AG09319 (cell line): ENCODE measurements around the gene TCF7L2.

ENCODE experiments used
- DNase-seq: peaks from one replicate; pipeline ENCODE4 v3.0.0-alpha.2; 2010; ENCODE audit warnings: low read depth; ENCODE audit errors: extremely low read depth
- TF ChIP-seq, protein P1 (sequence below): IDR thresholded peaks from 2 replicates; pipeline ENCODE4 v1.5.1; 2011; ENCODE audit warnings: low read depth, mild to moderate bottlenecking, inconsistent platforms, low read length, moderate library complexity

Gene TCF7L2

DNA sequence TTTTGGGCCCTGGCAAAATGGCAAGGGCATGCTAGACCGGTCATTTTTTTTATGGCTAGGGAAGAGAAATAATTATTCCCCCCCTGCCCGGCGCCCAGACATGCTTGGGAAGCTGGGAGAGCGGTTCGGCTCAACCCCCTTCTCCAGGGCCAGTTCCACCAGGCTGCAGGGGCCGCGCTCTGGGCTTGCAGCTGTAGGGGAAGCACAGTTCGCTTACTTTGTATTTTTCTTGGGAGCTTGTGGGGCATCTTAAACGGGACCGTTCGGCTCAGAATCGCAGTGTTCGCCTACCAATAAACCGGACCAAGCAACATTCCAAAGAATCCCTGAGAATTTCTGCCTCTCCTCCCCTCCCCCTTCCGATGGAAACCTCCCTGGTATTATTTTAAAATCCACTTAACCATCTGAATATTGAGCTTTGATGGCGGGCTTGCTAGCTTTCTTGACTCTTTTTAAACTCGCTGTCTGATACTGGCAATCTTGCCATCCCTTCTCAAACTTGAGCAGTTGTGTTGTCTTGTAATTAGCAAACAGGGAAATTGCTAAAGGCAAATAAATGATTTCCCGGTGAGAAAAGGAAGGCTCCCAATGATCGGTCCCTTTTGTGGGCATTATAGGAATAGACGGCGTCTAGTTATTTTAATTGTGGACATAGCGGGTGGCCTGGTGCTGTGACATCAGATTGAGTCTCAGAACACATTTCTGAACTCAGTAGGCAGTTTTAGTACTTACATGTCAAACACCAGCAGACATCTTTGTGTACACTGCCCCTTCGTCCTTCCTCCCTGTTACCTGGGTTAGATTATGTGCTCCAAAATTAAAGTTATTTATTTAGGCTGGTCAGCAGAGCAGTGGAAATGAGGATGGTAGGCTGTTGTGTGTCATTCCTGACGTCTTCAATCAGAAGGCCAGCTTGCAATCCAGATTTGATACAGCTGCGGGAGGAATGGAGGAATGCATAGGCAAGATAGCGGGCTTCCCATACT, 3.4 kb downstream of the TCF7L2 start:
- no peak for DNase-seq
- TF ChIP-seq, protein P1, sequence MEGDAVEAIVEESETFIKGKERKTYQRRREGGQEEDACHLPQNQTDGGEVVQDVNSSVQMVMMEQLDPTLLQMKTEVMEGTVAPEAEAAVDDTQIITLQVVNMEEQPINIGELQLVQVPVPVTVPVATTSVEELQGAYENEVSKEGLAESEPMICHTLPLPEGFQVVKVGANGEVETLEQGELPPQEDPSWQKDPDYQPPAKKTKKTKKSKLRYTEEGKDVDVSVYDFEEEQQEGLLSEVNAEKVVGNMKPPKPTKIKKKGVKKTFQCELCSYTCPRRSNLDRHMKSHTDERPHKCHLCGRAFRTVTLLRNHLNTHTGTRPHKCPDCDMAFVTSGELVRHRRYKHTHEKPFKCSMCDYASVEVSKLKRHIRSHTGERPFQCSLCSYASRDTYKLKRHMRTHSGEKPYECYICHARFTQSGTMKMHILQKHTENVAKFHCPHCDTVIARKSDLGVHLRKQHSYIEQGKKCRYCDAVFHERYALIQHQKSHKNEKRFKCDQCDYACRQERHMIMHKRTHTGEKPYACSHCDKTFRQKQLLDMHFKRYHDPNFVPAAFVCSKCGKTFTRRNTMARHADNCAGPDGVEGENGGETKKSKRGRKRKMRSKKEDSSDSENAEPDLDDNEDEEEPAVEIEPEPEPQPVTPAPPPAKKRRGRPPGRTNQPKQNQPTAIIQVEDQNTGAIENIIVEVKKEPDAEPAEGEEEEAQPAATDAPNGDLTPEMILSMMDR, result no peak

DNA sequence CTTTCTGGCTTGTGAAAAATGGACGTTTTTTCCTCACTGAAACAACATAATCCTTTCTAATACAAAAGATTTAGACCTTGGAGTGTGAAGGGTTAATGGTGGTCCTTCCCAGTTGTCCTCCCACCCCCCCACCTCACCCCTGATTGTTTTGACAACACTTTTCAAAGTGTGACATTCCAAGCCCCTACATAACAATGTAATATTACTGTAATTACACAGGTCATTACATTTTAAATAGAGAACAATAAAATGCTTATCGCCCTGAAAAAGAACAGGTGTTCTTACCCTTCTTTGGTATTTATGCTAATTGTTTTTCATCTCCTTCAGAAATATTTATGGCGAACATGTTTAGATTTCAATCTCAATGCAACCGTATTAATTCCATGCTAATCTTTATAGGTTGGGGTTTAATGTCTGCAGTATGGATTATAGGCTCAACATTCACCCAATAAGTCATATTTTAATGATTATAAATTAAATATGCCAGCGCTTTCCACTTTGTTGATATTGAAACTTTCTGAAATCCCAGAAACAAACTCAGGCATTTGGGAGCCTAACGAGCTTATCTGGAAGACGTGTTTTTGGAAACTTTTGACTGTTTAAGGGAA, 5.0 kb downstream of the TCF7L2 start:
- TF ChIP-seq, protein P1, result no peak
- no peak for DNase-seq

DNA sequence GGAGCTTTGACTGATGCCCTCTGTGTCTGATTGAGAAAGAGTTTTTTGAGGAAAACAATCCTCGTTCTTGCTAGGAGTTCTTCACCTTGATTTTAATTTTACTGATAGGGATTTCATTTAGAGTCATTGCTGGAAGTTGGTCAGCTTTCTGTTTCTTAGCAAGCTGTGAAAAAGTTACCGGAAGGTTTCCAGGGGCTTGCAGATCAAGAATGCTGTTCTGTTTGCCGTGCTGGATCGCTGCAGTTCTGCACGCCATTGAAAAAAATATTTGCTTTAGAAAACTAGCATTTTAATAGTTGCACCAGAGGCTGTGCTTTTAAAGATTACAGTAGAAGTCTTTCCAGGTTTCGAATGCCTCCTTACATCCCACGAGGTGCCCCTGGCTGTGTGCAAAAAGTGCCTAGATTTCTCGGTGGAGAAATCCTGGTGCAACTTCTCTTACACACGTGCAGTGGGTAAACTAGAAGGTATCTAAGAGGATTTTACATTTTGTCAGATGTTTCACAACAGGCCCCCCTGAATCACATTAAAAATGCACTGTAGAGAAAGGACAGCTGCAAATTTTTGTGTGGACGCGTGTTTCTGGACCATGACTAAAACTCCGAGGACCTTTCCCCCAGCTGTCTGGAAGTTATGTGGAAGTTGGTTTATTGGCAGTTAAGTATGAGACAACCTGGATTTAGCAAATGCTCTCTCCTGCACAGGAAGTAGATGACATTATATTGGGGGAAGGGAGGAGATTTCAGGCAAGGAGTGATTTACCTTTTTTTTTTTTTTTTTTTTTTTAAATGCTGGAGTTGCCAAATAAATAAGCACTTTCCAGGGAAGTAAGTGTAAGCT, 5.8 kb downstream of the TCF7L2 start:
- no peak for DNase-seq
- TF ChIP-seq, protein P1, result no peak

DNA sequence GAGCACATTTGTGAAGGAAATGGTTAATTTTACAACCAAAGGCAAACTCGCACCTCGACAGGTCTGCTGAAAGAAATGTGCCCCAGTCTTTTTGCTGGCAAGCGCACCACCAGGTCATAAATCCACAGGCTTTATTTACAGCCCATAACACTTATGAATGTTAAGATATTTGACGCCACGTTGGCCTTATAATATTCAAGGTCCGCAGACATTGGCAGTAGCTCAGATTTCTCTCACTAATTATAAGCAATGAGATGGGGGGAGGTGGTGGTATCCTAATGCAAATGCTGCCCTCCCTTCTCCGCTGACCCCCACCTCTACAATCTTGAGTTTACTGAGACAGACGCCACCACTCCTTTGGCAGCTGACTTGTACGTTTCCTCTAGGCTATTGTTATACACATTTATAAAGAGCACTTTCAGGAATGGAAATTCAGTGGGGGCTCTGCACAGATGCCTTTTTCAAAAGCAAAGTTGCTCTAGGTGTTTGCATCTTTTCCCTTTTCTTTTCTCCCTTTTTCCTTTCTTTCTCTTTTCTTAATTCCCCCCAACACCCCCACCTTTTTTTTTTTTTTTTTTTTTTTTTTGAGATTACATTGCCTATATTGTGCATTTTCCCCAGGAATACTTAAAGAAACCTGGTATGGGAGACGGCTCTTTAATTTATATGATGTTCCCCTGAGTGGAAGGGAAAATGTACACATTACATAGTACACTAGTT, 6.7 kb downstream of the TCF7L2 start:
- no peak for DNase-seq
- TF ChIP-seq, protein P1, result no peak

DNA sequence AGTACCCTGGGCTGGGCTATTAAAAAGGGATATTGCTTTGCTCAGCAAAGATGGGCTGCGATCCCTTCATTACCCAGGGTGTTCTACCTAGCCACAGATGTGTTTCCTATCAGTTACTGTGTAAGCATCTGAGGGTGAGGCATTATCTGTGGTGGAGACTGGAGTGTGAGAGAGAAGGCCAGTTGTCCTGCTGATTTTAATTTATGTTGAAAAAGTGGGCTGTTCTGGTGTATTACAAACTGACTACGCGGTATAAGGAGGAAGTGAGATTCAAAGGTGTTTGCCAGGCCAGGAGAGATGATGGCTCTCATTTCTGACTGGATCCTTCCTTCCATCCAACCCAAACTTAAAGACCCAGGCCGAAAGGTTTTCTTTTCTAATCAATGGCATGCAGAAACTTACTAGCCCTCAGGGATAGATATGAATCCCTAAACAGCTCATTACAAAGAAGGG, 7.6 kb downstream of the TCF7L2 start:
- TF ChIP-seq, protein P1, result no peak
- DNase-seq, result no peak

DNA sequence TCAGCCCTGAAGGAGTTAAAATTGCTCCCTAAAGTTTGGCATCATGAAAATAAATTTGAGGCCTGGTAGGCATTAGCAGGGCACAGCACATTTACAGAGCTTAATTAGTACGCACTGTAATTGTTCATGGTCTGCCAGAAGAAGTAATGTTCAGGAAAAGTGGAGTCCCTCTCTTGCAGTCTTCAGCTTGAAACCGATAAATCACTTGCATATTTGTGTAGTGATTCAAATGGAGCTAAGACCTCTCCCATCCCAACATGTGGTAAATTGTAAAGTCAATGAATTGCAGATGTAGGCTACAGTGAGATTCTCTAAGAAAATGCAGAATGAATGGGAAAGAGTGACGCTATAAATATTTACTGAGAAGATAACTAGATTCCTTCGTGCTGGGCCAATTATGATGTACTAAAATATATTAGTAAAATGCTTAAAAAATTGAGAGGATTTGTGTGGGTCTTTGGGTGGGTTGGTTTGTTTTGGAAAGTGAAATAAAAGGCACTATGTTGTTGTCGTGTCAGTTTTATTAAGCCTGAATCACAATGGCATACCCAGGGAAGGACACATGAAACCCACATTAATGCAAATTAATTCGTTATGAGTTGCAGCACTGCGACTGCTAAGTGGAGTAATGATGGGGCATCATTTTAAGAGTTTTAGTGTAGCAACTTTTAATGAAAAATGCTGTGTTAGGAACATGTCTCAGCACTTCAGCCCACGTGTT, 8.4 kb downstream of the TCF7L2 start:
- TF ChIP-seq, protein P1, result no peak
- peak; percentile 81 for DNase-seq
